ENCODE measurements around the gene PCDHGA4. TPM values are rescaled to one million over a fixed set of nuclear protein-coding genes. Genes with fewer than 3 reads are reported as not detected.

PCDHGA4 gene
- total and polyA plus RNA-seq, 2 donors (not counting 1 experiment from before 2014, with no cell fraction given): 0.13 to 1.1 TPM

GRCh38 chr5:141319202-141319601 lies 35.6 kb upstream of the PCDHGA4 start:
- no peak for DNase-seq
- H3K27me3 ChIP-seq (replicated peaks in 1 of 4; ENCODE audit: control extremely low read depth in 1 of 4, control insufficient read depth in 3 of 4, insufficient read depth in 4 of 4, low read length in 3 of 4): no peaks in the 10 kb centered on the region
- peak overlapping the region; percentile 89 for H3K9ac ChIP-seq (ENCODE audit: low read length)
- H2AFZ ChIP-seq (ENCODE audit: insufficient read depth, low read depth, low read length, poor library complexity, severe bottlenecking): no peak overlapping the region
- Mint-ChIP-seq H3K9me3 (ENCODE audit: insufficient read depth) (peaks cover 29% of the 10 kb centered on the region), H3K4me1 (peaks cover 34% of the 10 kb centered on the region), H3K4me3 (peak overlapping the region; percentile 96), H3K27ac (peak overlapping the region; percentile 32), H3K27me3 (no peaks in the 10 kb centered on the region)
- peaks cover 12 to 19% of the 10 kb centered on the region in 2 experiments for H3K36me3 ChIP-seq (replicated peaks in 1 of 2; ENCODE audit: control extremely low read depth in 1 of 2, control insufficient read depth in 1 of 2, extremely low read depth in 1 of 2, insufficient read depth in 2 of 2, low read length in 1 of 2)
- H3K9me3 ChIP-seq (ENCODE audit: control extremely low read depth in 1 of 3, control insufficient read depth in 2 of 3, insufficient read depth in 1 of 3, low read length in 2 of 3): peaks cover 25 to 67% (median 56%) of the 10 kb centered on the region in 3 donors
- no peak overlapping the region for H3K27ac ChIP-seq (ENCODE audit: low read length in 2 of 2)
- no peaks in the 10 kb centered on the region for H4K20me1 ChIP-seq (ENCODE audit: control insufficient read depth, insufficient read depth, low read length, poor library complexity, severe bottlenecking)
- ChIA-PET POLR2A (interaction anchor here (0.6 kb wide), 1 partner anchor 39 kb away, joined by 7 read pairs; no protein-coding TSS in a partner anchor), CTCF (interaction anchor here (0.8 to 4.4 kb wide), 12 partner anchors 9 to 273 kb away, joined by 3 to 37 read pairs (median 4); partner anchors contain the start of genes PCDHGA10, PCDHGA12 and PCDHGB1)
- H3K4me1 ChIP-seq (ENCODE audit: control insufficient read depth in 2 of 2, insufficient read depth in 2 of 2, low read length in 2 of 2): peaks cover 17 to 20% of the 10 kb centered on the region in 2 donors
- peak overlapping the region; percentile 74 for H3K4me2 ChIP-seq (replicated peaks; ENCODE audit: low read depth, low read length, poor library complexity, severe bottlenecking)
- intact Hi-C loops (cut with micrococcal nuclease): no loop called here
- H3K4me3 ChIP-seq (ENCODE audit: control extremely low read depth in 1 of 5, extremely low read depth in 1 of 5, insufficient read depth in 1 of 5, low read depth in 2 of 5, low read length in 4 of 5): peak overlapping the region in 1 of 5 experiments; percentile 97
- ATAC-seq (ENCODE audit: low read depth): no peak
- peaks cover 40% of the 10 kb centered on the region for H3K79me2 ChIP-seq (ENCODE audit: control insufficient read depth, insufficient read depth, low read length)
- WGBS (ENCODE audit: insufficient coverage): 99% methylated on average over 6 of the region's 6 CpGs
- TF ChIP-seq EZH2 (IDR thresholded peaks at IDR 0.05; ENCODE audit: borderline replicate concordance, insufficient read depth, low read depth, low read length, poor library complexity, severe bottlenecking) (no peak), CTCF (IDR thresholded peaks at IDR 0.05) (no peak)

GRCh38 chr5:141319699-141320098 lies 35.1 kb upstream of the PCDHGA4 start:
- Histone ChIP-seq H3K9me3 (ENCODE audit: control extremely low read depth in 1 of 3, control insufficient read depth in 2 of 3, insufficient read depth in 1 of 3, low read length in 2 of 3) (peaks cover 25 to 66% (median 56%) of the 10 kb centered on the region in 3 donors), H3K4me1 (ENCODE audit: control insufficient read depth in 2 of 2, insufficient read depth in 2 of 2, low read length in 2 of 2) (peaks cover 17 to 20% of the 10 kb centered on the region in 2 donors), H4K20me1 (ENCODE audit: control insufficient read depth, insufficient read depth, low read length, poor library complexity, severe bottlenecking) (no peaks in the 10 kb centered on the region), H3K79me2 (ENCODE audit: control insufficient read depth, insufficient read depth, low read length) (peaks cover 37% of the 10 kb centered on the region), H2AFZ (ENCODE audit: insufficient read depth, low read depth, low read length, poor library complexity, severe bottlenecking) (no peak overlapping the region), H3K4me3 (ENCODE audit: control extremely low read depth in 1 of 5, extremely low read depth in 1 of 5, insufficient read depth in 1 of 5, low read depth in 2 of 5, low read length in 4 of 5) (peak overlapping the region; percentile 78 to 100 (median 97)), H3K4me2 (replicated peaks; ENCODE audit: low read depth, low read length, poor library complexity, severe bottlenecking) (peak overlapping the region; percentile 74), H3K27ac (ENCODE audit: low read length in 2 of 2) (peak overlapping the region in 1 of 2 donors; percentile 95), H3K36me3 (replicated peaks in 1 of 2; ENCODE audit: control extremely low read depth in 1 of 2, control insufficient read depth in 1 of 2, extremely low read depth in 1 of 2, insufficient read depth in 2 of 2, low read length in 1 of 2) (peaks cover 11 to 19% of the 10 kb centered on the region in 2 experiments), H3K9ac (ENCODE audit: low read length) (peak overlapping the region; percentile 89), H3K27me3 (replicated peaks in 1 of 4; ENCODE audit: control extremely low read depth in 1 of 4, control insufficient read depth in 3 of 4, insufficient read depth in 4 of 4, low read length in 3 of 4) (no peaks in the 10 kb centered on the region)
- ChIA-PET CTCF (interaction anchor here (0.7 to 4.4 kb wide), 23 partner anchors 9 to 331 kb away, joined by 3 to 37 read pairs (median 5); partner anchors contain the start of genes FCHSD1, PCDHGA10, PCDHGA12 and PCDHGA3), POLR2A (interaction anchor here (1.1 to 1.5 kb wide), 2 partner anchors 244 to 918 kb away, joined by 3 to 6 read pairs; partner anchors contain the start of gene ANKHD1)
- Mint-ChIP-seq H3K27ac (peak overlapping the region; percentile 98), H3K4me1 (peaks cover 34% of the 10 kb centered on the region), H3K9me3 (ENCODE audit: insufficient read depth) (peaks cover 27% of the 10 kb centered on the region), H3K4me3 (peak overlapping the region; percentile 96), H3K27me3 (no peaks in the 10 kb centered on the region)
- no peak for DNase-seq
- WGBS (ENCODE audit: insufficient coverage): 90% methylated on average over 3 of the region's 5 CpGs
- intact Hi-C loops (cut with micrococcal nuclease): loop anchor here (1.0 to 10.0 kb wide), 11 partner anchors 95 to 1451 kb away; partner anchors contain the start of genes ANKHD1, APBB3, ARHGAP26 and DELE1
- no peak for TF ChIP-seq EZH2 (IDR thresholded peaks at IDR 0.05; ENCODE audit: borderline replicate concordance, insufficient read depth, low read depth, low read length, poor library complexity, severe bottlenecking)
- no peak for TF ChIP-seq CTCF (IDR thresholded peaks at IDR 0.05)
- no peak for ATAC-seq (ENCODE audit: low read depth)
